B cell (primary cell): ENCODE measurements around the gene TANC1. TPM values are rescaled to one million over a fixed set of nuclear protein-coding genes. Genes with fewer than 3 reads are reported as not detected.

ENCODE experiments used
- ATAC-seq: fragments of 200-7000 bp; cut with Tn5 transposase; one replicate; pipeline ENCODE4 v1.10.0; 2021; ENCODE audit warnings: low read depth, mild to moderate bottlenecking, moderate number of reproducible peaks, moderate library complexity
- CTCF ChIA-PET: fragments of 350-600 bp; sonication (Branson Sonifier 250); formaldehyde crosslinking; loops from one replicate; lab custom pipeline; 2021; ENCODE audit warnings: antibody characterized with exemption, inconsistent platforms; lab: Charles Lee
- POLR2A ChIA-PET: fragments of 350-600 bp; sonication (Branson Sonifier 250); formaldehyde crosslinking; loops from one replicate; lab custom pipeline; 2021; ENCODE audit warnings: antibody characterized with exemption; lab: Charles Lee
- DNase-seq: peaks from one replicate; pipeline ENCODE4 v3.0.0; 2013
- H2AFZ ChIP-seq: 2 replicates; pipeline ENCODE4 v1.6.1; 2012; ENCODE audit warnings: mild to moderate bottlenecking, low read depth, low read length; ENCODE audit not compliant: insufficient read depth, poor library complexity, severe bottlenecking
- H3K27ac ChIP-seq, 2 donors: 1 replicate in 1 of 2; 2 replicates in 1 of 2; pipeline ENCODE4 v1.5.1; 2012 to 2013; ENCODE audit warnings: low read length in 2 of 2, mild to moderate bottlenecking in 2 of 2, moderate library complexity in 1 of 2
- H3K27me3 ChIP-seq, 4 experiments: fragments of 200-600 bp in 1 of 4; sonication (generic) in 1 of 4; replicated peaks in 1 of 4; 1 replicate in 2 of 4; 2 replicates in 2 of 4; pipeline versions ENCODE4 v1.6.1 to v1.7.0; 2013 to 2016; ENCODE audit warnings: low read length in 3 of 4, mild to moderate bottlenecking in 2 of 4, mixed read lengths in 1 of 4, moderate library complexity in 1 of 4; ENCODE audit not compliant: insufficient read depth in 4 of 4, control insufficient read depth in 3 of 4; ENCODE audit errors: control extremely low read depth in 1 of 4
- H3K36me3 ChIP-seq, 2 experiments: replicated peaks in 1 of 2; 1 replicate in 1 of 2; 2 replicates in 1 of 2; pipeline versions ENCODE4 v1.6.1 to v1.7.1; 2013; ENCODE audit warnings: low read length in 1 of 2; ENCODE audit not compliant: insufficient read depth in 2 of 2, control insufficient read depth in 1 of 2; ENCODE audit errors: control extremely low read depth in 1 of 2, extremely low read depth in 1 of 2
- H3K4me1 ChIP-seq, 2 donors: fragments of 200-600 bp in 1 of 2; sonication (generic) in 1 of 2; 1 replicate in 1 of 2; 2 replicates in 1 of 2; pipeline versions ENCODE4 v1.5.1 to v1.6.1; 2013 to 2017; ENCODE audit warnings: low read length in 2 of 2; ENCODE audit not compliant: control insufficient read depth in 2 of 2, insufficient read depth in 2 of 2
- H3K4me2 ChIP-seq: replicated peaks from 2 replicates; pipeline ENCODE3; 2012; ENCODE audit warnings: mild to moderate bottlenecking, low read depth, low read length; ENCODE audit not compliant: poor library complexity, severe bottlenecking
- H3K4me3 ChIP-seq, 5 experiments: fragments of 200-600 bp in 1 of 5; sonication (generic) in 1 of 5; 1 replicate in 3 of 5; 2 replicates in 2 of 5; pipeline versions ENCODE4 v1.5.1 to v1.7.0; 2011 to 2016; ENCODE audit warnings: low read length in 4 of 5, mild to moderate bottlenecking in 4 of 5, low read depth in 2 of 5, control low read depth in 1 of 5, moderate library complexity in 1 of 5; ENCODE audit not compliant: insufficient read depth in 1 of 5; ENCODE audit errors: control extremely low read depth in 1 of 5, extremely low read depth in 1 of 5
- H3K79me2 ChIP-seq: fragments of 200-600 bp; sonication (generic); one replicate; pipeline ENCODE4 v1.6.0; 2016; ENCODE audit warnings: low read length; ENCODE audit not compliant: control insufficient read depth, insufficient read depth
- H3K9ac ChIP-seq: fragments of 200-600 bp; sonication (generic); 2 replicates; pipeline ENCODE4 v1.6.1; 2017; ENCODE audit warnings: mild to moderate bottlenecking, low read length, moderate library complexity
- H3K9me3 ChIP-seq, 3 donors: one replicate each; pipeline versions ENCODE4 v1.6.1 to v1.7.1; 2013; ENCODE audit warnings: low read length in 2 of 3; ENCODE audit not compliant: control insufficient read depth in 2 of 3, insufficient read depth in 1 of 3; ENCODE audit errors: control extremely low read depth in 1 of 3
- H4K20me1 ChIP-seq: 2 replicates; pipeline ENCODE4 v1.6.0; 2012; ENCODE audit warnings: mild to moderate bottlenecking, low read length; ENCODE audit not compliant: insufficient read depth, control insufficient read depth, poor library complexity, severe bottlenecking
- H3K27ac Mint-ChIP-seq: one replicate; pipeline ENCODE4 v1.8.0; 2021; ENCODE audit warnings: mixed read lengths
- H3K27me3 Mint-ChIP-seq: one replicate; pipeline ENCODE4 v1.8.0; 2021; ENCODE audit warnings: mixed read lengths
- H3K4me1 Mint-ChIP-seq: one replicate; pipeline ENCODE4 v1.8.0; 2021; ENCODE audit warnings: mixed read lengths
- H3K4me3 Mint-ChIP-seq: one replicate; pipeline ENCODE4 v1.8.0; 2021; ENCODE audit warnings: mixed read lengths
- H3K9me3 Mint-ChIP-seq: one replicate; pipeline ENCODE4 v1.8.0; 2022; ENCODE audit warnings: mixed read lengths; ENCODE audit not compliant: insufficient read depth
- CTCF ChIP-seq: fragments of 200-600 bp; IDR thresholded peaks from one replicate; pipeline ENCODE4 v1.8.0; 2022; ENCODE audit warnings: antibody characterized with exemption, mild to moderate bottlenecking
- EZH2 ChIP-seq: IDR thresholded peaks from 2 replicates; pipeline ENCODE4 v1.6.1; 2012; ENCODE audit warnings: borderline replicate concordance, low read depth, mild to moderate bottlenecking, moderate library complexity, low read length; ENCODE audit not compliant: insufficient read depth, poor library complexity, severe bottlenecking
- WGBS: methylation state at CpG from one replicate; pipeline ENCODE4 v1.1.5; 2013; ENCODE audit warnings: missing lambda C conversion rate; ENCODE audit not compliant: insufficient coverage; 5-methylcytosine and 5-hydroxymethylcytosine counted together
- intact Hi-C: fragments of 100-400 bp; cut with micrococcal nuclease; formaldehyde crosslinking; loops from one replicate; pipeline ENCODE4 v1.10.0; 2022
- polyA plus RNA-seq: library from polyadenylated mRNA; depleted of rRNA; stranded (reverse); fragments of >200 nt; gene quantifications from 2 replicates; pipeline ENCODE4 v1.2.3, GENCODE V29; 2012
- total RNA-seq, 2 donors: library from RNA; stranded (reverse); fragments of 120-200 nt in 1 of 2; gene quantifications; 1 replicate in 1 of 2; 2 replicates in 1 of 2; pipeline versions ENCODE4 v1.2.3 to v1.2.4, GENCODE V29; 2013 to 2022

Gene TANC1
- total and polyA plus RNA-seq, 2 donors (not counting 1 experiment from before 2014, with no cell fraction given): 0.13 TPM; not detected in 1

- peaks cover 1% of the 10 kb centered on the region for H3K4me1 Mint-ChIP-seq
- Histone ChIP-seq H3K27me3 (no peaks in the 10 kb centered on the region), H3K4me2 (no peak overlapping the region), H3K4me1 (no peaks in the 10 kb centered on the region), H3K27ac (no peak overlapping the region), H3K9ac (no peak overlapping the region), H3K79me2 (no peaks in the 10 kb centered on the region), H3K36me3 (peaks cover 2 to 9% of the 10 kb centered on the region in 2 experiments), H3K4me3 (no peak overlapping the region), H3K9me3 (no peaks in the 10 kb centered on the region), H4K20me1 (no peaks in the 10 kb centered on the region), H2AFZ (no peak overlapping the region)
- WGBS: 97% methylated on average over 19 of the region's 19 CpGs
- ATAC-seq (no peak), DNase-seq (no peak)
- ChIA-PET CTCF (no interaction called here), POLR2A (no interaction called here)
- H3K4me3 Mint-ChIP-seq: no peak overlapping the region
- H3K27me3 Mint-ChIP-seq: no peaks in the 10 kb centered on the region
- no peak overlapping the region for H3K27ac Mint-ChIP-seq
- no peaks in the 10 kb centered on the region for H3K9me3 Mint-ChIP-seq
- intact Hi-C loops: no loop called here
- TF ChIP-seq EZH2: no peak
- no peak for TF ChIP-seq CTCF
Measured at GRCh38 chr2:159230145-159230877, 261.9 kb downstream of the TANC1 start.

- Mint-ChIP-seq H3K4me3 (no peak overlapping the region), H3K27ac (no peak overlapping the region), H3K4me1 (no peaks in the 10 kb centered on the region), H3K27me3 (no peaks in the 10 kb centered on the region), H3K9me3 (no peaks in the 10 kb centered on the region)
- WGBS: no CpG with 5 or more reads among the region's 3 CpGs
- POLR2A ChIA-PET: no interaction called here
- no peak for ATAC-seq
- CTCF ChIA-PET: interaction anchor here (0.8 kb wide), 1 partner anchor 24 kb away, joined by 5 read pairs; no protein-coding TSS in a partner anchor
- H3K27ac ChIP-seq: no peak overlapping the region
- H3K4me3 ChIP-seq: no peak overlapping the region
- H3K27me3 ChIP-seq: no peaks in the 10 kb centered on the region
- TF ChIP-seq EZH2 (no peak), CTCF (no peak)
- no peaks in the 10 kb centered on the region for H3K79me2 ChIP-seq
- intact Hi-C loops: no loop called here
- no peak for DNase-seq
- no peak overlapping the region for H2AFZ ChIP-seq
- no peak overlapping the region for H3K9ac ChIP-seq
- H4K20me1 ChIP-seq: no peaks in the 10 kb centered on the region
- H3K4me2 ChIP-seq: no peak overlapping the region
- no peaks in the 10 kb centered on the region for H3K4me1 ChIP-seq
- no peaks in the 10 kb centered on the region for H3K9me3 ChIP-seq
- peaks cover 5 to 10% of the 10 kb centered on the region in 2 experiments for H3K36me3 ChIP-seq
Measured at GRCh38 chr2:159232456-159233170, 264.2 kb downstream of the TANC1 start.
